ENCODE data around the gene MTA3.

GRCh38 chr2:42522035-42522434 is 46.4 kb upstream of the MTA3 start:
- TF ChIP-seq CTCF (IDR thresholded peaks at IDR 0.05; ENCODE audit: low read depth, low read length) (no peak), EZH2phosphoT487 (IDR thresholded peaks at IDR 0.05; ENCODE audit: low read depth) (no peak)
